DOHH2 (cell line): ENCODE measurements around the gene SMARCC1.

Experiments
- EZH2phosphoT487 ChIP-seq: fragments of 200-600 bp; sonication (generic); IDR thresholded peaks from 2 replicates; pipeline ENCODE4 v1.6.1; 2017; ENCODE audit warnings: borderline replicate concordance, mild to moderate bottlenecking, antibody characterized with exemption, low read length, moderate library complexity, mixed read lengths
- TF ChIP-seq, protein P1 (sequence below): fragments of 200-600 bp; sonication (generic); IDR thresholded peaks from one replicate; pipeline ENCODE4 v1.5.1; 2014; ENCODE audit warnings: antibody characterized with exemption, mild to moderate bottlenecking, low read depth, low read length; ENCODE audit not compliant: poor library complexity, severe bottlenecking

DNA sequence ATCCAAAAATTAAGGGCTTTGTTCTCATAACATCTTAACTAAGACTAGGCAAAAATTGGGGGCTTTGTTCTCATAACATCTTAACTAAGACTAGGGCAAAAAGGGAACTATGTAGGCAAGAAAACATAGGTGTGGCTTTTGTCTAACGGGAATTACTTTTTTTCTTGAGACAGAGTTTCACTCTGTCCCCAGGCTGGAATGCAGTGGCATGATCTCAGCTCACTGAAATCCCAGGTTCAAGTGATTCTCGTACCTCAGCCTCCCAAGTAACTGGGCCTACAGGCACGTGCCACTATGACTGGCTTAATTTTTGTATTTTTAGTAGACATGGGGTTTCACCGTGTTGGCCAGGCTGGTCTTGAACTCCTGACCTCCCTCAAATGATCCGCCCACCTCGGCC, 153.3 kb downstream of the SMARCC1 start:
- TF ChIP-seq, protein P1, sequence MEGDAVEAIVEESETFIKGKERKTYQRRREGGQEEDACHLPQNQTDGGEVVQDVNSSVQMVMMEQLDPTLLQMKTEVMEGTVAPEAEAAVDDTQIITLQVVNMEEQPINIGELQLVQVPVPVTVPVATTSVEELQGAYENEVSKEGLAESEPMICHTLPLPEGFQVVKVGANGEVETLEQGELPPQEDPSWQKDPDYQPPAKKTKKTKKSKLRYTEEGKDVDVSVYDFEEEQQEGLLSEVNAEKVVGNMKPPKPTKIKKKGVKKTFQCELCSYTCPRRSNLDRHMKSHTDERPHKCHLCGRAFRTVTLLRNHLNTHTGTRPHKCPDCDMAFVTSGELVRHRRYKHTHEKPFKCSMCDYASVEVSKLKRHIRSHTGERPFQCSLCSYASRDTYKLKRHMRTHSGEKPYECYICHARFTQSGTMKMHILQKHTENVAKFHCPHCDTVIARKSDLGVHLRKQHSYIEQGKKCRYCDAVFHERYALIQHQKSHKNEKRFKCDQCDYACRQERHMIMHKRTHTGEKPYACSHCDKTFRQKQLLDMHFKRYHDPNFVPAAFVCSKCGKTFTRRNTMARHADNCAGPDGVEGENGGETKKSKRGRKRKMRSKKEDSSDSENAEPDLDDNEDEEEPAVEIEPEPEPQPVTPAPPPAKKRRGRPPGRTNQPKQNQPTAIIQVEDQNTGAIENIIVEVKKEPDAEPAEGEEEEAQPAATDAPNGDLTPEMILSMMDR, result no peak
- no peak for TF ChIP-seq EZH2phosphoT487
